ENCODE results near the gene ADISSP. TPM values are rescaled to one million over a fixed set of nuclear protein-coding genes. Genes with fewer than 3 reads are reported as not detected.

ADISSP gene
- total and polyA plus RNA-seq, 2 of the 13 experiments (the other 11 are each of a cell fraction or from before 2014, with no cell fraction given): 38.3 to 90.6 TPM

DNA sequence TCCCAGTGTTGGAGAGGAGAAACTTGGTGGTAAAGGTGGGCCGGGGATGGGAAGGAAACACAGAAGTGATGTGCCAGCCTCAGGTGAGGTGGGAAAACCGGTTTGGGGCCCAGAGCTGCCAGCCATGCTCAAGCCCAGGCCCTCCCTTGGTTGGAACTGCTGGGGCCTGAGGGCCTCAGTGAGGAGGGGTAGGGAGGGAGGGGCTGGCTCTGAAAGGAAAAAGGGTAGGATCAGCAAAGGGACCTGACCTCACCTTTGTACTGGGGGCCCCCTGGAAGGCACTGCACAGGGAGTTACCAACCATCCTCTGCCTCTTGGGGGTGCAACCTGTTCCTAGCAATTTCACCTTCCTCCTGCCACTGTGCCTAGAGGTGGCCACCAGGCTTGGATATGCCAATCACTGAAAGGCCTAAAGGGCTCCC is 15.5 kb upstream of the ADISSP start:
- intact Hi-C loops (cut with micrococcal nuclease; ENCODE audit: unreplicated experiment): loop anchor here (5.0 kb wide), 1 partner anchor 309 kb away; no protein-coding TSS in a partner anchor
- no peak overlapping the region for H3K27ac ChIP-seq (ENCODE audit: extremely low read length, insufficient read depth, low read length)
- no peak for ATAC-seq
- TF ChIP-seq, protein P1, sequence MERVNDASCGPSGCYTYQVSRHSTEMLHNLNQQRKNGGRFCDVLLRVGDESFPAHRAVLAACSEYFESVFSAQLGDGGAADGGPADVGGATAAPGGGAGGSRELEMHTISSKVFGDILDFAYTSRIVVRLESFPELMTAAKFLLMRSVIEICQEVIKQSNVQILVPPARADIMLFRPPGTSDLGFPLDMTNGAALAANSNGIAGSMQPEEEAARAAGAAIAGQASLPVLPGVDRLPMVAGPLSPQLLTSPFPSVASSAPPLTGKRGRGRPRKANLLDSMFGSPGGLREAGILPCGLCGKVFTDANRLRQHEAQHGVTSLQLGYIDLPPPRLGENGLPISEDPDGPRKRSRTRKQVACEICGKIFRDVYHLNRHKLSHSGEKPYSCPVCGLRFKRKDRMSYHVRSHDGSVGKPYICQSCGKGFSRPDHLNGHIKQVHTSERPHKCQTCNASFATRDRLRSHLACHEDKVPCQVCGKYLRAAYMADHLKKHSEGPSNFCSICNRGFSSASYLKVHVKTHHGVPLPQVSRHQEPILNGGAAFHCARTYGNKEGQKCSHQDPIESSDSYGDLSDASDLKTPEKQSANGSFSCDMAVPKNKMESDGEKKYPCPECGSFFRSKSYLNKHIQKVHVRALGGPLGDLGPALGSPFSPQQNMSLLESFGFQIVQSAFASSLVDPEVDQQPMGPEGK (CRISPR knock-in tag; IDR thresholded peaks at IDR 0.05): peak; percentile 49
- TF ChIP-seq PAF1 (CRISPR knock-in tag; IDR thresholded peaks at IDR 0.05): peak; percentile 62; the same call in 1 of the 2 replicates
- TF ChIP-seq, protein P2, sequence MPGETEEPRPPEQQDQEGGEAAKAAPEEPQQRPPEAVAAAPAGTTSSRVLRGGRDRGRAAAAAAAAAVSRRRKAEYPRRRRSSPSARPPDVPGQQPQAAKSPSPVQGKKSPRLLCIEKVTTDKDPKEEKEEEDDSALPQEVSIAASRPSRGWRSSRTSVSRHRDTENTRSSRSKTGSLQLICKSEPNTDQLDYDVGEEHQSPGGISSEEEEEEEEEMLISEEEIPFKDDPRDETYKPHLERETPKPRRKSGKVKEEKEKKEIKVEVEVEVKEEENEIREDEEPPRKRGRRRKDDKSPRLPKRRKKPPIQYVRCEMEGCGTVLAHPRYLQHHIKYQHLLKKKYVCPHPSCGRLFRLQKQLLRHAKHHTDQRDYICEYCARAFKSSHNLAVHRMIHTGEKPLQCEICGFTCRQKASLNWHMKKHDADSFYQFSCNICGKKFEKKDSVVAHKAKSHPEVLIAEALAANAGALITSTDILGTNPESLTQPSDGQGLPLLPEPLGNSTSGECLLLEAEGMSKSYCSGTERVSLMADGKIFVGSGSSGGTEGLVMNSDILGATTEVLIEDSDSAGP (CRISPR knock-in tag; IDR thresholded peaks at IDR 0.05; ENCODE audit: borderline replicate concordance): peak; percentile 52; the same call in 1 of the 2 replicates
- TF ChIP-seq, protein P3, sequence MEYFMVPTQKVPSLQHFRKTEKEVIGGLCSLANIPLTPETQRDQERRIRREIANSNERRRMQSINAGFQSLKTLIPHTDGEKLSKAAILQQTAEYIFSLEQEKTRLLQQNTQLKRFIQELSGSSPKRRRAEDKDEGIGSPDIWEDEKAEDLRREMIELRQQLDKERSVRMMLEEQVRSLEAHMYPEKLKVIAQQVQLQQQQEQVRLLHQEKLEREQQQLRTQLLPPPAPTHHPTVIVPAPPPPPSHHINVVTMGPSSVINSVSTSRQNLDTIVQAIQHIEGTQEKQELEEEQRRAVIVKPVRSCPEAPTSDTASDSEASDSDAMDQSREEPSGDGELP (IDR thresholded peaks at IDR 0.05; ENCODE audit: borderline replicate concordance, low read depth): no peak
- no peak for TF ChIP-seq CCAR2 (optimal IDR thresholded peaks at IDR 0.05; ENCODE audit: low read depth, low read length)
- no peak for TF ChIP-seq ZNF383 (CRISPR knock-in tag; IDR thresholded peaks at IDR 0.05; ENCODE audit: borderline replicate concordance)
- TF ChIP-seq, protein P4, sequence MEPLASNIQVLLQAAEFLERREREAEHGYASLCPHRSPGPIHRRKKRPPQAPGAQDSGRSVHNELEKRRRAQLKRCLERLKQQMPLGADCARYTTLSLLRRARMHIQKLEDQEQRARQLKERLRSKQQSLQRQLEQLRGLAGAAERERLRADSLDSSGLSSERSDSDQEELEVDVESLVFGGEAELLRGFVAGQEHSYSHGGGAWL (CRISPR knock-in tag; IDR thresholded peaks at IDR 0.05): no peak
- TF ChIP-seq ARHGAP35 (CRISPR knock-in tag; IDR thresholded peaks at IDR 0.05; ENCODE audit: borderline replicate concordance): no peak
- TF ChIP-seq ZNF766 (CRISPR knock-in tag; IDR thresholded peaks at IDR 0.05; ENCODE audit: borderline replicate concordance): peak; percentile 57; the same call in 1 of the 2 replicates
- TF ChIP-seq ZNF460 (CRISPR knock-in tag; IDR thresholded peaks at IDR 0.05; ENCODE audit: borderline replicate concordance): no peak
- no peak for TF ChIP-seq KMT2B (CRISPR knock-in tag; IDR thresholded peaks at IDR 0.05)
- no peak for TF ChIP-seq ZNF143 (CRISPR knock-in tag; IDR thresholded peaks at IDR 0.05)
- TF ChIP-seq ZNF253 (CRISPR knock-in tag; IDR thresholded peaks at IDR 0.05; ENCODE audit: borderline replicate concordance): no peak
- TF ChIP-seq, protein P5, sequence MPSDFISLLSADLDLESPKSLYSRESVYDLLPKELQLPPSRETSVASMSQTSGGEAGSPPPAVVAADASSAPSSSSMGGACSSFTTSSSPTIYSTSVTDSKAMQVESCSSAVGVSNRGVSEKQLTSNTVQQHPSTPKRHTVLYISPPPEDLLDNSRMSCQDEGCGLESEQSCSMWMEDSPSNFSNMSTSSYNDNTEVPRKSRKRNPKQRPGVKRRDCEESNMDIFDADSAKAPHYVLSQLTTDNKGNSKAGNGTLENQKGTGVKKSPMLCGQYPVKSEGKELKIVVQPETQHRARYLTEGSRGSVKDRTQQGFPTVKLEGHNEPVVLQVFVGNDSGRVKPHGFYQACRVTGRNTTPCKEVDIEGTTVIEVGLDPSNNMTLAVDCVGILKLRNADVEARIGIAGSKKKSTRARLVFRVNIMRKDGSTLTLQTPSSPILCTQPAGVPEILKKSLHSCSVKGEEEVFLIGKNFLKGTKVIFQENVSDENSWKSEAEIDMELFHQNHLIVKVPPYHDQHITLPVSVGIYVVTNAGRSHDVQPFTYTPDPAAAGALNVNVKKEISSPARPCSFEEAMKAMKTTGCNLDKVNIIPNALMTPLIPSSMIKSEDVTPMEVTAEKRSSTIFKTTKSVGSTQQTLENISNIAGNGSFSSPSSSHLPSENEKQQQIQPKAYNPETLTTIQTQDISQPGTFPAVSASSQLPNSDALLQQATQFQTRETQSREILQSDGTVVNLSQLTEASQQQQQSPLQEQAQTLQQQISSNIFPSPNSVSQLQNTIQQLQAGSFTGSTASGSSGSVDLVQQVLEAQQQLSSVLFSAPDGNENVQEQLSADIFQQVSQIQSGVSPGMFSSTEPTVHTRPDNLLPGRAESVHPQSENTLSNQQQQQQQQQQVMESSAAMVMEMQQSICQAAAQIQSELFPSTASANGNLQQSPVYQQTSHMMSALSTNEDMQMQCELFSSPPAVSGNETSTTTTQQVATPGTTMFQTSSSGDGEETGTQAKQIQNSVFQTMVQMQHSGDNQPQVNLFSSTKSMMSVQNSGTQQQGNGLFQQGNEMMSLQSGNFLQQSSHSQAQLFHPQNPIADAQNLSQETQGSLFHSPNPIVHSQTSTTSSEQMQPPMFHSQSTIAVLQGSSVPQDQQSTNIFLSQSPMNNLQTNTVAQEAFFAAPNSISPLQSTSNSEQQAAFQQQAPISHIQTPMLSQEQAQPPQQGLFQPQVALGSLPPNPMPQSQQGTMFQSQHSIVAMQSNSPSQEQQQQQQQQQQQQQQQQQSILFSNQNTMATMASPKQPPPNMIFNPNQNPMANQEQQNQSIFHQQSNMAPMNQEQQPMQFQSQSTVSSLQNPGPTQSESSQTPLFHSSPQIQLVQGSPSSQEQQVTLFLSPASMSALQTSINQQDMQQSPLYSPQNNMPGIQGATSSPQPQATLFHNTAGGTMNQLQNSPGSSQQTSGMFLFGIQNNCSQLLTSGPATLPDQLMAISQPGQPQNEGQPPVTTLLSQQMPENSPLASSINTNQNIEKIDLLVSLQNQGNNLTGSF (CRISPR knock-in tag; IDR thresholded peaks at IDR 0.05): no peak

More for the DNA sequence above, 15.5 kb upstream of the ADISSP start:
- H3K4me3 ChIP-seq (replicated peaks in 1 of 3; ENCODE audit: insufficient read depth in 1 of 3, low read depth in 2 of 3, low read length in 3 of 3): no peak overlapping the region
- H3K79me2 ChIP-seq (ENCODE audit: insufficient read depth, low read length): peaks cover 9% of the 10 kb centered on the region
- no peak overlapping the region for H3K4me2 ChIP-seq (ENCODE audit: low read depth, low read length)
- ChIA-PET CTCF (ENCODE audit: low intra/inter-chr PET ratio, low total read pairs) (no interaction called here), POLR2A (interaction anchor here (7.6 to 10.4 kb wide), 2 partner anchors 15 to 37 kb away, joined by 74 to 134 read pairs; partner anchors contain the start of genes ADISSP and AP5S1)
- FAIRE-seq (no peak), DNase-seq (ENCODE audit: low spot score) (no peak)
- BruUV-seq (replicated peaks): no TSS peak
- in situ Hi-C loops (cut with HindIII; ENCODE audit: extremely low pct_ligation_motif_present, low pct_unique_long_range_greater_than_20kb): loop anchor here (5.0 kb wide), 1 partner anchor 34 kb away; no protein-coding TSS in a partner anchor
- H3K9ac ChIP-seq (ENCODE audit: insufficient read depth, low read depth, low read length): no peak overlapping the region
- peaks cover 5% of the 10 kb centered on the region; the same call in 1 of the 2 replicates for H4K20me1 ChIP-seq (ENCODE audit: insufficient read depth, low read length)
- 82% methylated on average over 2 of the region's 2 CpGs for WGBS (ENCODE audit: low lambda C conversion rate)
- peaks cover 2 to 25% of the 10 kb centered on the region in 2 experiments for H3K27me3 ChIP-seq (ENCODE audit: control insufficient read depth in 1 of 2, insufficient read depth in 2 of 2, low read length in 2 of 2)
- H3K9me3 ChIP-seq (ENCODE audit: low read length): no peaks in the 10 kb centered on the region
- H3K4me1 ChIP-seq (ENCODE audit: insufficient read depth, low read length): peaks cover 76% of the 10 kb centered on the region
- no peak overlapping the region for H2AFZ ChIP-seq (ENCODE audit: low read length)
- H3K36me3 ChIP-seq (replicated peaks in 1 of 2; ENCODE audit: control insufficient read depth in 1 of 2, insufficient read depth in 2 of 2, low read length in 2 of 2): no peaks in the 10 kb centered on the region

All from HepG2 (cell line).